NCI-H82 treated with DMSO at 0.1 percent for 48 hours (cell line): Measurements from ENCODE around the gene AFG3L2.

Source experiments
- DNase-seq: peaks from one replicate; lab custom pipeline; 2025; ENCODE audit not compliant: unreplicated experiment; lab: John Stamatoyannopoulos, UW

Gene AFG3L2

GRCh38 chr18:12362473-12363174, 14.4 kb downstream of the AFG3L2 start:
- DNase-seq: no peak

DNA sequence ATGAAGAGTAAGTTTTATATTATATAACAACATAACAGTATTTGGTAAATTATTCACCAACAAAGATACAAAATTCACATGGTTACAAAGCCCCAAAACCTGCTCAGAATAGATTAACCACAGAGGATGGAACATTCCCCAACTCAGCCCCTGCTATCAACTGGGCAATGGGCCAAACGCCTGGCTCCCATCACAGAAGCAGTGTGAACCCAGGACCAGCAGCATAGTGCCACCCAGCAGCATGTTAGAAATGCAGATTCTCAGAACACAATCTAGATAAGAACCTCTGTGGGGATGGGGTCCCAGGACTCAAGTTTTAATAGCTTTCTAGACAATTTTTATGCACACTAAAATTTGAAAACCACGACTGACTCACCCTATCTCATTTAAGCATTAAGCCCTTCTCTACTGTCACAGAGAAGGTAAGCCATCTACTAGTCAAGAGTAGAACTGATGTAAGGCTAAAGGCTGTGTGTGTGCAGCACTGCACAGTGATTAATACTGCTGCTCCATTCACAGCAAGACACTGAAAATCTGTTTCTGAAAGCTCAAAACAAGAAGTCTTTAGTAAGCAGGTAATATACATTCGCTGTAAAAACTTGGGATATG, 15.2 kb downstream of the AFG3L2 start:
- no peak for DNase-seq

DNA sequence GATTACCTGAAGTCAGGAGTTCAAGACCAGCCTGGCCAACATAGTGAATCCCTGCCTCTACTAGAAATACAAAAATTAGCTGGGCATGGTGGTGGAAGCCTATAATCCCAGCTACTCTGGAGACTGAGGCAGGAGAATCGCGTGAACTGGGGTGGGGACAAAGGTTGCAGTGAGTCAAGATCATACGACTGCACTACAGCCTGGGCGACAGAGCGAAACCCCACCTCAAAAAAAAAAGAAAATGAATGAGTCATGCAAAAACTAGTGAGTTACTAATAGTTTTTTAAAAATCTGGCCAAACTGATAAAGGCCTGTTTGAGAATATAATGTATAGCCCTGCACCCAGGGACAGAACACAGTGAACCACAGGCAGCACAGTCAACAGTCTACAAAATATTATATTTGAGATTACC, 17.5 kb downstream of the AFG3L2 start:
- DNase-seq: no peak

DNA sequence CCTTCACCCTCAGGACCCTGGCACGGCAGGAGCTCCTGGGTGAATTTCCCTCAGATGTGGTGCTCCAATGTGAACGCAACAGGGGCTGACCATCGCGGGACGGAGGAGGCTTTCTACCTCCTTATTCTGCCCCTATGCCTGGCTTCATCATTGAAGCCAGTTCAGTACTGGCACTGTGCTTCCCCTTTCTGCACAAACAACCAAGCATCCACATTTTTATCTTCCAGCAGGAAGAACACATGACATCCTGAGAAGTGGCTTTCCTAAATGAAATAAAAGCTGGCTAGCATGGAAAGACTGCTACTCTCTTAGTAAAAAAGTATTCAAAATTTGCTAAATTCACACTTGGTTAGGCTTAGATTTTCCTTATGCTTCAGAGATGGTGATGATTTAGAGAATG, 24.8 kb downstream of the AFG3L2 start:
- no peak for DNase-seq

DNA sequence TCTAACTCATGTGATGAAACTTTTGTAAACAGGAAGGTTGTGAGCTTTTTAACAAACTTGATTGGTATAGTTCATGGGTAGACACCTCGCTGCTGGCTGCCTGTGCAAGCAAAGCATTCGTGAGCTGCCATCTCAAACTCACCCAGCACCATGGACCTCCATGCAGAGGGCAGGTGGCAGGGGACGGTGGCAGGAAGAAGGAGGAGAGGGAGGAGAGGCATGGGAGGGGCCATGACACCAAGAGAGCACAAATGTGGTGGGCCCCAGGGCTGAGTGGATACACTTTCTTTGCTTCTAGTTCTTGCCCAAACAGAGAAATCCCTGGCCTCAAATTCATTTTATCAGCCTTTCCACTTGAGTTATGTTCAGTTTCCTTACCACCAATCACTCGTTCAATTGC, 29.1 kb downstream of the AFG3L2 start:
- no peak for DNase-seq

DNA sequence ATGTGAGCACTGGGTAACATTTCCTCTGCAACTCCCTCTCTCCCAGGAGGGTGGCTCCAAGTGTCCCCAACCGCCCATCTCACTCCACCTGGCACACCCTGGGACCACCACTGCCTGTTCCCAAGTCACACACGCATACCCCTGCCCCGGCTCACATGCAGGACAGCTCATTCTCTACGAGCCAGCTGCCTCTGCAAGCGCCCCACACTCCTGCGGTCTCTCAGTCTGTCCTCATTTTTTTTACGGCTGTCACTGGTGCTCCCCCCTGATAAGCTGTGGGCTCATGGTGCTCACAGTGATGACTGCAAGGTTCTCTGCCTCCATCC, 30.8 kb downstream of the AFG3L2 start:
- DNase-seq: no peak

- no peak for DNase-seq
Measured at GRCh38 chr18:12345491-12346239, 31.4 kb downstream of the AFG3L2 start.

- DNase-seq: no peak
Measured at GRCh38 chr18:12342661-12343060, 34.4 kb downstream of the AFG3L2 start.

DNA sequence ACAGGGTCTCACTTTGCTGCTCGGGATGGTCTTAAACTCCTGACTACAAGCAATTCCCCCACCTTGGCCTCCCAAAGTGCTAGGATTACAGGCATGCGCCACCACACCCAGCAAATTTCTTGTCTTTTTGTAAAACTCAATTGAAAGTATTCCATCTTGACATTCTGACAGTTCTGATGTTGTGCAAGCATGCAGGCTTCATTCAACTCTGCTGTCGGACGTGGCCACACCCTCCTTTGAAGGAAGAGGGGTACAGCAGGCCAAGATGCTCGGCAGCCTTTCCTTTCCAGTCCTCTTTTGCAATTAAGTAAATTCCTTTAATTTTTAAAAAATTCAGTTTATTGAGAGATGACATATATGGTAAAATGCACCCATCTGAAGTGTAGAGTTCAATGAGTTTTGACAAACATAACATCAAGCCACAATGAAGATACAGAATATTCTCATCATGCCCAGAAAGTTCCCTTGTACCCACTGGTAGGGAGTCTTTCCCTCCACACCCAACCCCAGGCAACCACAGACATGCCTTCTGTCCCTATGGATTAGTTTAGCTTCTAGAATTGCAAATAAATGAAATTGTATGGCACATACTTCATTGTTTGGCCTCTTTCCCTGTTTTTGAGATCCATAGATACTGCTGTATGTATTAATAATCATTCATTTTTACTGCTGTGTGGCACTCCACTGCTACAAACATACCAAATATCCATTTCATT, 35.9 kb downstream of the AFG3L2 start:
- no peak for DNase-seq

DNA sequence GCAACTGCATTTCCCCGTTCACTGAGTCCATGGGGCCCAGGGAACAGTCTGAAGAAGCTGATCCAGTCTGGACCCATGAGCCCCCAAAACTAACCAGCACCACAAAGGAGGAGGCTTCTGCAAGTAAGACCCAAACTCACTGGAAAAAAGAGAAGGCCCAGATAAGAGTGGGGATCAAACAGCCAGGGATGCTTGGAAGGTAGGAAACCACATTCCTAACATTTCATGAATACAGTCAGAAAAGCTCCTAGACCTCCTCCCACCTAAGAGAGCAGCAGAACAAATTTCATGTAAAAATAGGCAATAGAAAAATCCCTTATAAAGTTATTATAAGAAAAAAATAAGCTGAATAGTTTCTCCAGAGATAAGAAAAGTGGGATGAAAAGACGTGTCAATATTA, 38.6 kb downstream of the AFG3L2 start:
- no peak for DNase-seq

DNA sequence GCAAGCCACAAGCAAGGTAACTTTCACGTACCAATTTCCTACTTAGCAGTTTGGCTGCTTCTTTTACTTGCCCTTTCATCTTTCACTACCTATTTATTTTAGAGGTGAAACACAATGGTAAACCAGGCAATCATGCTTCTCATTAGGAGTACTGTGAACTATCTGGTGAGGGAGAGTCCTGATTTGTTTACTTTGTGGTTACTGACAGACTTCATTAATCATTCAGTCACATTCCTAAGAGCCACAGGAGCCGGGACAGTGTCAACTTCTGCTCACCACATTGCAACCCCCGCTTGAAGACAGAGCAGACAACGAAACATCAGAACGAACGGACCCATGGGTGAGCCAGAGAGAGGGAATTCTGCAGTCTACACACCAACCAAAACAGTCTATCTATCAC, 40.1 kb downstream of the AFG3L2 start:
- no peak for DNase-seq

- DNase-seq: no peak
Measured at GRCh38 chr18:12336171-12336613, 40.8 kb downstream of the AFG3L2 start.

GRCh38 chr18:12335503-12335902, 41.5 kb downstream of the AFG3L2 start:
- no peak for DNase-seq

DNA sequence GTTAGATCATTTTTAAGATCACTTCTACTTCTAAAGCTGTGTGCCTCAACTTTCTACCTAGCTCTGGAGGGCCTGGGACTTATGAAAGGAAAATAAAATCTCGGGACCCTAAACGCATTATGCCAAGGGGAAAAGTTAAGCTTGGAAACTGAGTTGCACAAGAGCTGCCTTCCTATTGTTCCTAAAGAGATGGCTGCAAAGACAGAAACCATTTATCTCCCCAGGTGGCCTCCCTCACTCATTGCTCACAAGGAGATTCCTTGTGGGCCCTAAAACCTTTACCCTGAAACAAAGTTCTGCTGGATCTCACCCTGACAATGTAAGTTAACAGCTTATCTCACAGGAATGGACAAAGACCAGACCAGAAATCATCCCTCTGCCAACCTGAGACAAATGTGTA, 42.2 kb downstream of the AFG3L2 start:
- no peak for DNase-seq

GRCh38 chr18:12334366-12334808, 42.6 kb downstream of the AFG3L2 start:
- no peak for DNase-seq

DNA sequence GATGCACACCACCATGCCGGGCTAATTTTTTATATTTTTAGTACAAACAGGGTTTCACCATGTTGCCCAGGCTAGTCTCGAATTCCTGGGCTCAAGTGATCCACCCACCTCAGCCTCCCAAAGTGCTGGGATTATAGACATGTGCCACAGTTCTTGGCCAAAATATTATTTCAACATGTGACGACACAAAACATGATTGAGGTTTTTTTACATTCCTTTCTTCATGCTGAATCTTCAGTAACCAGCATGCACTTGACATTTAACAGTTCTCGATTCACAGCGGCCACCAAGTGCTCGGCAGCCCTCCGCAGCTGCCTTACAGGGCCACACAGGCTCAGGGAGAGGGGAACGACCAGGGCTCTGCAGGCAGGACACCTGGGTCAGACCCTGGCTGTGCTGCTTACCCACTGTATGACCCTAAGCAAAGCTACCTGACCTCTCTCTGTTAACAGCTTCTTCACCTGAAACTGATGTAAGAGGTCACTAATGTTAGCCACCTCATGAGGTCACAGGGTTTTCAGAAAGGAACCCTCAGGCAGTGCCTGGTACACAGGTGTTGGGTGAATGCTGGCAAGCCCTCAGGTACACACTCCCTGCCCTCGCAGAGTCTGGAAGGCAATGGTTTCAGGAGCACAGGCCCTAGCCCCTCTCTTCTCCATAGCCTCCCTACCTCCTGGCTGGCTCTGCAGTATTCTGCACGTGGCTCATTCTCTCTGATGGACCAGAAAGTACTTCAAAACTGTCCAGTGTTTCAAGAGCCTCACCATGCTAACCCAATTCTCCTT, 43.3 kb downstream of the AFG3L2 start:
- DNase-seq: no peak

- no peak for DNase-seq
Measured at GRCh38 chr18:12330766-12331165, 46.3 kb downstream of the AFG3L2 start.

- DNase-seq: no peak
Measured at GRCh38 chr18:12329125-12329698, 47.8 kb downstream of the AFG3L2 start.

DNA sequence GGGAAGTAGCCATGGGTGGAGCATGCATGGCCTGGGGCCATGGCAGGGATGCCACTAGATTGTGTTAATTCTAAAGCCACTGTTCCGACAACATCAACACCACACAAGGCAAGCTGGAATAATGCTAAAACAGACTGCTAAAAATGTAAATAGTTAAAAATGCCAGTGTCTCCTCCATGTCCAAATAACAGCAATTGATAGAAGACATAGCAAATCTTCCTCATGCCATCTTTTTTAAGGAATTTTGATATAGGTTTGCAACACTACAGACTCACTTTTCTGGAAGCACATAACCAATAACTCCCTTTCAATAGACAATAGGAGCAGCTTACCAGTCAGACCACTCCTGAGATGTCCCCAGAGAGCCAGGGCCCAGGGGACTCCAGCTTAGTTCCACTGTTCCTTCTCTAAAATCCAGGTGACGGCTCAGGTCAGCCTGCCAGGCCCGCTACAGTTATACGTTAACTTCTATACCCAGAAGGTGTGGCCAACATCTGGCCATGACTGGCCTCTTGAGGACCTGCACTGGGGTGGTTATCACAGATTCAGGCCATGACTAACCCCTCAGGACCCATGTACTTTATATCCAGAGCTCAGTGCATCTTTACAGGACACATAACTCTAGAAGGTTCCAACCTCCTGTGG, 48.7 kb downstream of the AFG3L2 start:
- no peak for DNase-seq
